PC-3 (cell line): ENCODE measurements around the gene TPX2. TPM values are rescaled to one million over a fixed set of nuclear protein-coding genes. Genes with fewer than 3 reads are reported as not detected.

Experiments
- ATAC-seq: fragments of 200-7000 bp; cut with Tn5 transposase; 2 replicates; pipeline ENCODE4 v1.9.1; 2020; ENCODE audit warnings: mild to moderate bottlenecking, moderate library complexity
- BruUV-seq: library from RNA; stranded (reverse); fragments of 400-500 nt; replicated peaks from 2 replicates; lab custom pipeline; 2021; lab: Mats Ljungman, UMichigan
- CTCF ChIA-PET: fragments of 300-600 bp; sonication (Branson Sonifier 250); formaldehyde crosslinking; loops from one replicate; lab custom pipeline; 2022; ENCODE audit warnings: antibody characterized with exemption; lab: Charles Lee
- POLR2A ChIA-PET: fragments of 300-600 bp; sonication (Branson Sonifier 250); formaldehyde crosslinking; loops from one replicate; lab custom pipeline; 2022; ENCODE audit warnings: antibody characterized with exemption; ENCODE audit not compliant: unreplicated experiment; lab: Charles Lee
- DNase-seq: peaks from one replicate; pipeline ENCODE4 v3.0.0-alpha.2; 2015
- H2AFZ ChIP-seq: fragments of 300-600 bp; sonication (generic); 2 replicates; pipeline ENCODE4 v1.6.0; 2016; ENCODE audit warnings: antibody characterized with exemption, low read length
- H3F3A ChIP-seq: fragments of 300-600 bp; sonication (generic); one replicate; pipeline ENCODE4 v1.6.0; 2017; ENCODE audit warnings: antibody characterized with exemption, low read length, control low read depth, mild to moderate bottlenecking; ENCODE audit not compliant: unreplicated experiment
- H3K27ac ChIP-seq: fragments of 300-600 bp; sonication (generic); 2 replicates; pipeline ENCODE4 v1.5.1; 2016; ENCODE audit warnings: mild to moderate bottlenecking, low read length
- H3K27me3 ChIP-seq: fragments of 300-600 bp; sonication (generic); 2 replicates; pipeline ENCODE4 v1.6.1; 2016; ENCODE audit warnings: low read length, mixed read lengths
- H3K36me3 ChIP-seq: fragments of 300-600 bp; sonication (generic); 2 replicates; pipeline ENCODE4 v1.6.1; 2016; ENCODE audit warnings: low read depth, mixed run types, low read length, mixed read lengths
- H3K4me1 ChIP-seq: fragments of 300-600 bp; sonication (generic); 2 replicates; pipeline ENCODE4 v1.5.1; 2016; ENCODE audit warnings: low read length; ENCODE audit not compliant: insufficient read depth
- H3K4me2 ChIP-seq: fragments of 300-600 bp; sonication (generic); 2 replicates; pipeline ENCODE4 v1.6.0; 2016; ENCODE audit warnings: low read length
- H3K4me3 ChIP-seq: fragments of 300-600 bp; sonication (generic); 2 replicates; pipeline ENCODE4 v1.5.1; 2016; ENCODE audit warnings: mild to moderate bottlenecking, low read length, mixed read lengths
- H3K79me2 ChIP-seq: fragments of 300-600 bp; sonication (generic); 2 replicates; pipeline ENCODE4 v1.6.1; 2017; ENCODE audit warnings: low read length, mixed read lengths
- H3K9ac ChIP-seq: fragments of 300-600 bp; sonication (generic); 2 replicates; pipeline ENCODE4 v1.6.0; 2016; ENCODE audit warnings: mild to moderate bottlenecking, low read length
- H3K9me2 ChIP-seq: fragments of 300-600 bp; sonication (generic); replicated peaks from 2 replicates; pipeline ENCODE4 v1.6.1; 2016; ENCODE audit warnings: mixed run types, low read length, mixed read lengths
- H3K9me3 ChIP-seq: fragments of 300-600 bp; sonication (generic); 2 replicates; pipeline ENCODE4 v1.6.1; 2016; ENCODE audit warnings: low read length, mixed read lengths
- H4K20me1 ChIP-seq: fragments of 300-600 bp; sonication (generic); 2 replicates; pipeline ENCODE4 v1.6.1; 2016; ENCODE audit warnings: low read length, mixed read lengths
- EZH2 ChIP-seq: fragments of 300-600 bp; sonication (generic); IDR thresholded peaks from one replicate; pipeline ENCODE4 v1.6.1; 2017; ENCODE audit warnings: antibody characterized with exemption, mild to moderate bottlenecking, low read length; ENCODE audit not compliant: unreplicated experiment
- EZH2phosphoT487 ChIP-seq: fragments of 300-600 bp; sonication (generic); IDR thresholded peaks from 2 replicates; pipeline ENCODE4 v1.6.1; 2018; ENCODE audit warnings: mild to moderate bottlenecking, antibody characterized with exemption, low read length, borderline replicate concordance
- intact Hi-C: fragments of 100-400 bp; cut with micrococcal nuclease; formaldehyde crosslinking; loops from 2 replicates; pipeline ENCODE4 v1.9.0; 2023
- total RNA-seq: library from RNA; depleted of rRNA; stranded (reverse); fragments of >200 nt; gene quantifications from 2 replicates; pipeline ENCODE4 v1.2.3, GENCODE V29; 2014
- TF ChIP-seq, protein P1 (sequence below): fragments of 300-600 bp; sonication (generic); conservative IDR thresholded peaks from 2 replicates; pipeline ENCODE4 v1.5.1; 2017; ENCODE audit warnings: antibody characterized with exemption, low read depth, mild to moderate bottlenecking, low read length

The TPX2 gene
- total RNA-seq, 1 experiment from 2014 or later: 128 TPM

DNA sequence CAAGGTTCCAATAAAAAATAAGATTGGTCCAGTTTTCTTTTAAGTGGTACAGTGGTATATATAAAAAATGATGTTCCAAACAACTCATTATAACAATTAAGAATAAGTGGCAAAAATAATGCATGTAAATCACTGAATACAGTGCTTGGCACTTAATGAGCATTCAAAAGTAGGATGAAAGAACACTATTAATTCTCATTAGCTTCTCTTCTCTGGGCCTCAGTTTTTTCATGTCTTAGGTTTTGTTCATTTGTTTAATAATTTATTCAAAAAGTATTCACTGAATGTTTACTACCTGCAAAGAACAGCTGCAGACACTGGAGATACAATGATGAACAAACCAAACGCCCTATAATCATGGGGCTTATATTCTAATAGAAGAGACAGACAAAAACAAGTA lies 37.5 kb upstream of the TPX2 start:
- POLR2A ChIA-PET: no interaction called here
- ATAC-seq: no peak

DNA sequence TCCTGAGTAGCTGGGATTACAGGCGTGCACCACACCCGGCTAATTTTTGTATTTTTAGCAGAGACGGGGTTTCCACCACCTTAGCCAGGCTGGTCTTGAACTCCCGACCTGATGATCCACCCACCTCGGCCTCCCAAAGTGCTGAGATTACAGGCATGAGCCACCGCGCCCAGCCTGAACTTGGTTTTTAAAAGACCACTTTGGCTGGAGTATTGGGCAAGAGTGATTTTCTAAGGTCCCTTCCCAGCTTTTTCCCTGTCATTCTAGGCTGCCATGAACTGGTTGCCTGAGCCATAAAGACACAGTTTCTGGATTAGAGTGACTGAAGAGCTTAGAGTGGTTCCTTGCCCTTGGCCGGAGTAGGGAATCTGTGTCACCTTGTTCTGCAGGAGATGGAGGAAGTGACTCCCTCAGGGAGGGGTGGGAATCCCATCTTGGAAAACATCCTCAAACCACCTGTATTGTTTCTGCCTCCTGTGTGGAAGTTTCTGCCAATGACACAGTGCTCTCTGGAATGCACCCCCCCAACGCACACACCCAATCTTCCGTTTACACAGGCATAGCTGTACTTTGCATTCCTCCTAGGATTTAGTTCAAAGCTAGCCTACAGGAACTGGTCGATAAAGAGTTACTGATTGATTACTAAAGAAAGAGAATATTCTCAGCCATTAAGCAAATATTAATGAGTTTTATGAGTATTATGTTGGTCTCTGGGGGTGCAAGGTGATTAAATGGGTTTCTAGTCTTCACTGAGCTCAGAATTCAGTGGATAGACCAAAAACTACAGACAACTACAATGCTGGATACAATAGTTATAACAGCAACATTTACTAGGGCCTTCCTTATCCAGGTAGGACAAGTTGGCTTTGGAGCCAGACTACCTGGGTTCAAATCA lies 34.6 kb upstream of the TPX2 start:
- Histone ChIP-seq H4K20me1 (no peaks in the 10 kb centered on the region), H3K9me2 (no peaks in the 10 kb centered on the region), H3K4me2 (peak overlapping the region; percentile 62), H3K9ac (peak overlapping the region; percentile 78), H3K4me1 (peaks cover 73% of the 10 kb centered on the region), H3K79me2 (peaks cover 96% of the 10 kb centered on the region), H3K36me3 (peaks cover 57% of the 10 kb centered on the region), H3K9me3 (no peaks in the 10 kb centered on the region), H3K27me3 (no peaks in the 10 kb centered on the region), H3K27ac (peak overlapping the region; percentile 96), H2AFZ (no peak overlapping the region), H3F3A (peaks cover 9% of the 10 kb centered on the region), H3K4me3 (peak overlapping the region; percentile 5; the same call in 1 of the 2 replicates)
- intact Hi-C loops: loop anchor here (1.0 to 5.0 kb wide), 4 partner anchors 8 to 42 kb away; no protein-coding TSS in a partner anchor
- ATAC-seq (peak; percentile 87), DNase-seq (peak; percentile 98)
- CTCF ChIA-PET: interaction anchor here (0.7 to 2.4 kb wide), 5 partner anchors 8 to 70 kb away, joined by 3 to 16 read pairs (median 5); partner anchors contain the start of gene BCL2L1
- no peak for TF ChIP-seq EZH2phosphoT487
- BruUV-seq: TSS peak; percentile 67
- POLR2A ChIA-PET: interaction anchor here (0.5 to 2.6 kb wide), 9 partner anchors 8 to 99 kb away, joined by 3 to 33 read pairs (median 6); partner anchors contain the start of genes BCL2L1 and ID1

More for the DNA sequence above, 37.5 kb upstream of the TPX2 start:
- intact Hi-C loops: loop anchor here (5.0 kb wide), 1 partner anchor 39 kb away; no protein-coding TSS in a partner anchor
- CTCF ChIA-PET: no interaction called here
- Histone ChIP-seq H3K9ac (no peak overlapping the region), H3K79me2 (peaks cover 97% of the 10 kb centered on the region), H3K27me3 (no peaks in the 10 kb centered on the region), H3K27ac (peak overlapping the region; percentile 25), H3K36me3 (peaks cover 46% of the 10 kb centered on the region), H3F3A (peaks cover 9% of the 10 kb centered on the region), H3K4me1 (peaks cover 73% of the 10 kb centered on the region), H3K4me2 (no peak overlapping the region), H3K9me3 (no peaks in the 10 kb centered on the region), H4K20me1 (no peaks in the 10 kb centered on the region), H3K4me3 (no peak overlapping the region), H3K9me2 (no peaks in the 10 kb centered on the region), H2AFZ (no peak overlapping the region)
- BruUV-seq: no TSS peak
- DNase-seq: no peak
- TF ChIP-seq, protein P1, sequence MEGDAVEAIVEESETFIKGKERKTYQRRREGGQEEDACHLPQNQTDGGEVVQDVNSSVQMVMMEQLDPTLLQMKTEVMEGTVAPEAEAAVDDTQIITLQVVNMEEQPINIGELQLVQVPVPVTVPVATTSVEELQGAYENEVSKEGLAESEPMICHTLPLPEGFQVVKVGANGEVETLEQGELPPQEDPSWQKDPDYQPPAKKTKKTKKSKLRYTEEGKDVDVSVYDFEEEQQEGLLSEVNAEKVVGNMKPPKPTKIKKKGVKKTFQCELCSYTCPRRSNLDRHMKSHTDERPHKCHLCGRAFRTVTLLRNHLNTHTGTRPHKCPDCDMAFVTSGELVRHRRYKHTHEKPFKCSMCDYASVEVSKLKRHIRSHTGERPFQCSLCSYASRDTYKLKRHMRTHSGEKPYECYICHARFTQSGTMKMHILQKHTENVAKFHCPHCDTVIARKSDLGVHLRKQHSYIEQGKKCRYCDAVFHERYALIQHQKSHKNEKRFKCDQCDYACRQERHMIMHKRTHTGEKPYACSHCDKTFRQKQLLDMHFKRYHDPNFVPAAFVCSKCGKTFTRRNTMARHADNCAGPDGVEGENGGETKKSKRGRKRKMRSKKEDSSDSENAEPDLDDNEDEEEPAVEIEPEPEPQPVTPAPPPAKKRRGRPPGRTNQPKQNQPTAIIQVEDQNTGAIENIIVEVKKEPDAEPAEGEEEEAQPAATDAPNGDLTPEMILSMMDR: no peak
- TF ChIP-seq EZH2phosphoT487: no peak
- no peak for TF ChIP-seq EZH2

DNA sequence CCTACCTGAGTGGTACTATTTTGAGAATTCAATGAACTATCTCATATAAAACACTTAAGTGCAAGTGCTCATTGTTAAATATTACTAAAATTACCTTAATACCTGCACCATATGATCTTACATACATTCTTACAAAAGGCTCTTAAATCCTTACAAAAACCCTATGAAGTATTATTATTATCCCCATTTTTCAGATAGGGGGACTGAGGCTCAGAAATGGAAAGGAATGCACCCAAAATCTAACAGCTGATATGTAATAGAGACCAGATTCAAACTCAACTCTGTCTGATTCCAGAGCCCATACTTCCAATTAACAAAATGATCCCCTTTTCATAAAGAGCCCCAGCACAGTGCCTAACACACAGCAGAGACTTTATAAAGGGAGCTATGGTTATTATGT lies 33.9 kb upstream of the TPX2 start:
- peaks cover 9% of the 10 kb centered on the region for H3F3A ChIP-seq
- peak overlapping the region; percentile 62 for H3K4me2 ChIP-seq
- TF ChIP-seq, protein P1: no peak
- TF ChIP-seq EZH2phosphoT487: no peak
- TF ChIP-seq EZH2: no peak
- H4K20me1 ChIP-seq: no peaks in the 10 kb centered on the region
- peaks cover 70% of the 10 kb centered on the region for H3K4me1 ChIP-seq
- H3K36me3 ChIP-seq: peaks cover 55% of the 10 kb centered on the region
- BruUV-seq: no TSS peak
- ATAC-seq: 0 out of 2 replicates have a peak, but pooled peaks have one; percentile 1
- peak overlapping the region; percentile 74 for H3K9ac ChIP-seq
- ChIA-PET CTCF (interaction anchor here (1.0 to 2.4 kb wide), 4 partner anchors 9 to 71 kb away, joined by 5 to 16 read pairs (median 6); partner anchors contain the start of gene BCL2L1), POLR2A (interaction anchor here (1.0 to 2.6 kb wide), 5 partner anchors 8 to 18 kb away, joined by 5 to 33 read pairs (median 20); partner anchors contain the start of gene BCL2L1)
- H2AFZ ChIP-seq: no peak overlapping the region
- no peaks in the 10 kb centered on the region for H3K9me3 ChIP-seq
- DNase-seq: no peak
- peak overlapping the region; percentile 96 for H3K27ac ChIP-seq
- intact Hi-C loops: no loop called here
- H3K4me3 ChIP-seq: peak overlapping the region; percentile 5; the same call in 1 of the 2 replicates
- no peaks in the 10 kb centered on the region for H3K27me3 ChIP-seq
- peaks cover 96% of the 10 kb centered on the region for H3K79me2 ChIP-seq
- H3K9me2 ChIP-seq: no peaks in the 10 kb centered on the region
